HG03439 (cell line): ENCODE measurements around the gene TMEM168.
A peak's percentile ranks its signal among the peaks of the same experiment; 100 is the strongest.
"Not testable (repeated sequence)": the region's sequence is repeated elsewhere in the genome, so short reads cannot be mapped to it uniquely, and the experiment has no call there.

ENCODE experiments used
- ATAC-seq: cut with Tn5 transposase; IDR thresholded peaks from one replicate; pipeline ENCODE4 v1.9.1; 2021; ENCODE audit warnings: mild to moderate bottlenecking, moderate library complexity; ENCODE audit not compliant: unreplicated experiment

The TMEM168 gene

GRCh38 chr7:112782498-112782897 lies 7.7 kb downstream of the TMEM168 start:
- ATAC-seq, result peak; percentile 97

GRCh38 chr7:112781558-112781957 lies 8.6 kb downstream of the TMEM168 start:
- no peak for ATAC-seq

DNA sequence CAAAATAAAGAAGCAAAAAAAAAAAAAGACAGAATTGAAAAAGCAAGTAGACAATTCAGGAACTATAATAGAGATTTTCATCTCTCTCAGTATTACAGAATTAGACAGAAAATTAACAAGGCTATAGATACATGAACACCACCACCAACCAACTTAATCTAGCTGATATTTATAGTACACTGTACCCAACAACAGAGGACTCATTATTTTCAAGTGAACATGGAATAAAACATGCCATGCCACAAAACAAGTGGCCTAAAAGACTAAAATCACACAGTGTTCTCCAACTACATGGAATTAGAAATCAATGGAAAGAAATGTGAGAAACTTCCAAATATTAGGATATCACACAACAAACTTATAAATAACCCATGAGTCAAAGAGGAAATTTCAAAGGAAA lies 9.1 kb downstream of the TMEM168 start:
- ATAC-seq, result no peak

- no peak for ATAC-seq
Observed at GRCh38 chr7:112779667-112780066, 10.5 kb downstream of the TMEM168 start.

DNA sequence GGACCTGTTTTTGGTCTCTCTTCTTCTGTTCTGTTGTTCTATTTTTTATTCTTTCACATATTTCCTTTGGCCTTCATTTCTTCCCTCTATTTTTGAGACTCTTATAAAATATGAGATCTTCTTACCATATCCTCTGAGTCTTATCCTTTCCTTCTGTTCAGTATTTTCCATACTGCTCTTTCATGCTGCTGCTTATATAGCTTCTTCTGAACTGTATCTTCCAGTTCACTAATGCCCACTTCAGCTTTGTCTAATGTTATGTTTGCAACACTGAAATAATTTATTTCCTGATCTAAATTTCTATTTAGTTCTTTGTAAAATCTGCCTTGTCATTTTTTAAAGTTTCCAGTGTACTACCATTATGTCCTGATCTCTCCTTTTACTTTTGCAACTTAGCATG lies 12.8 kb downstream of the TMEM168 start:
- ATAC-seq, result no peak

- ATAC-seq, result no peak
Observed at GRCh38 chr7:112771166-112771565, 19.0 kb downstream of the TMEM168 start.

GRCh38 chr7:112770051-112770450 lies 20.1 kb downstream of the TMEM168 start:
- ATAC-seq, result no peak

- ATAC-seq, result no peak
Observed at GRCh38 chr7:112765105-112765504, 25.1 kb downstream of the TMEM168 start.

GRCh38 chr7:112763996-112764395 lies 26.2 kb downstream of the TMEM168 start:
- ATAC-seq, result no peak

DNA sequence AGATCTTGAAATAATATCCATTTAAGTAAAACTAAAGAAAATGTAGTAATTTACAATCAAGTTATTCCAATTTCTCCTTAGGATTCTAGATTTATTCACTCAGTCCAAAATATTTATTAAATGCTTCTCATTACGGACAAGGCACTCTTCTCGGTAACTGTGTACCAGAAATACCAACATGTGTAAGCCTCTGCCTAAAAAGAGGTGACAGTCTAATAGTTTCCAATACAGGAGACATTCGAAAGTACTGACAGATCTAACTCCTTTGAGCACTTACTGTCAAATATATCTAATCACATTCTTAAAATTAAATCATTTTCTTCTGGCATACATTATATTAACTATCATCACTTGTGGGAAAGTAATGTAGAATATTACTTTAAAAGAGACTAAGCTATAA lies 26.9 kb downstream of the TMEM168 start:
- no peak for ATAC-seq

DNA sequence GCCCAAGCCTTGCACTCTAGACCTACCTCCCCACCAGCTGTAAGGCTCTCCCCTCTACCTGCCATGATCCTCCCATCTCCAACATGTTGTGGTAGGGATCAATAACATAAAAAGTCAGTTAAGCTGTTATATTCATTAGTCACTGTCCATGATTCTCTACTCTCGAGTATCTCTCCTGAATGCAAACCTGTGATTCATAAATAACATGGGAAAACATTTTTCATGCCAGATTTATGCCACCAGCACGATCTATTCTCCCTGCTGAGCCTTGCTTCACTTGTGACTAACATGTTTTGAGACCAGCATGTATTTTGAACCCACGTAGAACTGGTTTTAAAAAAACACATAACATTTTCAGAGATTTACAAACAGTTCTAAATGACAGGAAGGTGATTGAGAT lies 30.3 kb downstream of the TMEM168 start:
- no peak for ATAC-seq

DNA sequence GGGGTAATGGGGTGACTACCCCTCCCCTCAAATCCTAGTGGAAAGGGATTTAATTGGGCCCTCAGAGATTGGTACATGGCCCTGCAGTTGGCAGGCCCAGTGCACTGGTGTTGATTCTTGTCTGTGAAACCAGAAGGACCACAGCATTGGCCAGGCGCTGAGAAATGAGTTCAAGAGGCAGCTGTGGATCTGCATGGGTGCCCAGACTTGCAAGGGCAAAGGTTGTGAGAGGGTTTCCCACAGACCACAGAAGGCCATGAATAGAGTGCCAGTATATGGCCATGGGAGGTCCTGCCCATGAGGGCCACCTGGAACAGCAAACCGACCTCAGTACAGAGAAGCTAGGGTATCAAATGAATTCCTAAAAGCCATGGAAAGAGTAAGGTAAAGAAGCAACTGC lies 32.9 kb downstream of the TMEM168 start:
- peak; percentile 72 for ATAC-seq

DNA sequence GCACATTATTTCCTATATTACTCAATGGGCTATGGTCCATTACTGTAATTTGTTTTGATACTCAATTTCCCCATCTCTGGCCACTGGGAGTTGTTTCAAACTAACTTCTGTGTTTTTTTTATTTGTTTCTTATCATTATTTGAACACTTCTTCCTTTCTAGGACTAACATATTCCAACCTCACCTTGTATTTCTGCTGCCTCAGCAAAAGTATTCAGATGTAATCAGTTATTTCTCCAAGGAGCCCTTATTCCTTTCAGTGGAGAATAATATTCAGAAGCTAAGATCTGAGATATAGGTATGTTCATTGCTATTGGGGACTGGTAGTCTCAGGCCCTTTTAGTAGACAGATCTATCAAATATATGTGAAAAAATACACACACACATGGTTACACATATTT lies 36.9 kb downstream of the TMEM168 start:
- no peak for ATAC-seq

DNA sequence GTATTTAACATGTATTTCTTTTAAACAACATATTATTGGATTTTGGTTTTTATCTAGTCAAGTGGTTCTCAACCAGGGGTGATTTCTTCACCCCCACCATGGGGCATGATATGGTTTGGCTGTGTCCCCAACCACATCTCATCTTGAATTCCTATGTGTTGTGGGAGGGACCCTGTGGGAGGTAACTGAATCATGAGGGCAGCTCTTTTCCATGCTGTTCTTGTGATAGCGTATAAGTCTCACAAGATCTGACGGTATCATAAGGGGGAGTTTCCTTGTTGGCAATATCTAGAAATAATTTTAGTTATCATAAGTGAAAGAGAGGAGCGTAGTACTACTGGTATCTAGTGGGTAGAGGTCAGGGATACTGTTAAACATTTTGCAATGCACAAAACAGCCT lies 37.6 kb downstream of the TMEM168 start:
- no peak for ATAC-seq

- ATAC-seq, result no peak
Observed at GRCh38 chr7:112749775-112750174, 40.4 kb downstream of the TMEM168 start.

- no peak for ATAC-seq
Observed at GRCh38 chr7:112748381-112748780, 41.8 kb downstream of the TMEM168 start.

DNA sequence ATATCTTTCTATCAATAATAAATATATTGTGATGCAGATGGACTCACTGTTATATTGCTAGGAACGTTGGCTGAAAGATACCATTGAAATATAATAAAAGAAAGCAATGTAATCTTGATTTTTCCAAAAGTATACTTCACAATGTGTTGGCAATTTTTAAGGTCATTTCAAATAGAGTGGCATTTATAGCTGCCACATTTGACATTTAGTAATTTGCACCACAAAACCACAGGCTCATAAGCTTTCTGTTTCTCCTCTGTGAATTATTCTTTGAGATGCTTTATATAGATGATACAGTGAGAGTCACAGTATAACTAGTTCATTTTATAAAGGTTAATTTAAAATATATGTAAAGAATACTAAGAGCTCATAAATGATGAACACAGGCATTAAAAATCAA lies 44.6 kb downstream of the TMEM168 start:
- ATAC-seq, result no peak

- ATAC-seq, result no peak
Observed at GRCh38 chr7:112744818-112745217, 45.4 kb downstream of the TMEM168 start.

DNA sequence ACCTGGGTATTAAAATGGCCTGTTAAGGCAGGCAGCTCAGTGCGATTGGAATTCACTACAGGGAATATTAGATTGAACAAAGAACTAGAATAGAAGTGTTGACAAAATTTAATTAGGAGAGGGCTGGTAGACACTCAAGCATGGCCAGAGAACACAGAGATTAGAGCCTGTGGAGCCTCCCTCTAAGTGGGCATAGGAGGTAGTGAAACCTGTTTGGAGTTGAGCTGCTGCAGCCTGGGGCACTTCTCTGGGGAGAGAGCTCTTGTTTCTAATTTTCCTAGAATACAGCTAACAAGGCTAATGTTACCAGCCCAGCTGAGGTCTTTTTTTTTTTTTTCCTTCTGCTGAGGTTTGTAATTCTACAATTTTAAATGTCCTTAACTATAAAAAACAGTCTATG lies 46.4 kb downstream of the TMEM168 start:
- no peak for ATAC-seq

GRCh38 chr7:112740667-112741066 lies 49.5 kb downstream of the TMEM168 start:
- no peak for ATAC-seq

DNA sequence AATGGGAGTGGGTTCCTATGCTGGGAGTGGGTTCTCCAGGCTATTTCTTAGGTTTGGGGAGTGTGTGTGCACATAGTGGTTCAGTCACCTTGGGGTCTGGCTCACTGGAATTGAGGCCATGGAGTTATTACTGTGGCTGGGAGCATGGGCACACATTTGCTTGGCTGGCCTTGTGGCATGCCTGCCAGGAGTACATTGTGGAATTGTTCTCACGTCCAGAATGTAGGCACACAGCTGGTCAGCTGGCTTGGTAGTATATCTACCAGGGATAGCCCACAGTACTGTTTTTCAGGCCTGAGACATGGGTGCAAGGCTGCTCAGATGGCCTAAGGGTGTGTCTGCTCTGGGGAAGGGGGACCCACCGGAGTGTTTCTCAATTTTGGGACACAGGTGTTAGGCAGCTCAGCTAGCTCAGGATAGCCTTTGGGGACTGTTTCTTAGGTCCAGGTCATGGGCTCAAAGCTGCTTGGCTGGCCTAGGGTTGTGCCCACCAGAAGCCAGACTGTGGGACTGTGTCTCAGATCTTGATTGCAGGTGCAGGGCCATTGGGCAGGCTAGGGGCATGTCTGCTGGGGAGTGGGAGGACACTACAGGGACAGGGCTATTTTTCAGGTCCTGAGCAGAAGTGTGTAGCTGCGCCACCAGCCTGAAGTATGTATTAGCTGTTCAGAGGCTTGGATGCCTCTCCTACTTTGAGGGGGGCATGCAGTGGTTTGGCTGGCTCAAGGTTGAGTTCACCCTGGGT lies 50.6 kb downstream of the TMEM168 start:
- no peak for ATAC-seq

GRCh38 chr7:112735261-112735660 lies 54.9 kb downstream of the TMEM168 start:
- no peak for ATAC-seq

- ATAC-seq, result not testable (repeated sequence)
Observed at GRCh38 chr7:112731324-112731723, 58.9 kb downstream of the TMEM168 start.
